Breast epithelium (tissue), 3 donors: ENCODE results near the gene PIK3R5.

Experiments
- CTCF ChIP-seq, 3 donors: fragments of 450-650 bp; IDR thresholded peaks; one replicate each; pipeline ENCODE4 v1.5.1; 2016 to 2017; ENCODE audit warnings: antibody characterized with exemption in 3 of 3, mild to moderate bottlenecking in 3 of 3, moderate library complexity in 3 of 3
- POLR2A ChIP-seq: fragments of 450-650 bp; IDR thresholded peaks from one replicate; pipeline ENCODE4 v1.6.1; 2016; ENCODE audit warnings: antibody characterized with exemption, mild to moderate bottlenecking, moderate library complexity

- TF ChIP-seq CTCF (IDR thresholded peaks at IDR 0.05), result no peak
- no peak for TF ChIP-seq POLR2A
Observed at GRCh38 chr17:8985054-8985701, 19.7 kb upstream of the PIK3R5 start.
